Retina (tissue), 1 donor: ENCODE results near the gene LBP.
"Not testable (repeated sequence)": the region's sequence is repeated elsewhere in the genome, so short reads cannot be mapped to it uniquely, and the experiment has no call there.

Experiments used
- DNase-seq: peaks from one replicate; pipeline ENCODE4 v3.0.0-alpha.2; 2016

LBP gene

DNA sequence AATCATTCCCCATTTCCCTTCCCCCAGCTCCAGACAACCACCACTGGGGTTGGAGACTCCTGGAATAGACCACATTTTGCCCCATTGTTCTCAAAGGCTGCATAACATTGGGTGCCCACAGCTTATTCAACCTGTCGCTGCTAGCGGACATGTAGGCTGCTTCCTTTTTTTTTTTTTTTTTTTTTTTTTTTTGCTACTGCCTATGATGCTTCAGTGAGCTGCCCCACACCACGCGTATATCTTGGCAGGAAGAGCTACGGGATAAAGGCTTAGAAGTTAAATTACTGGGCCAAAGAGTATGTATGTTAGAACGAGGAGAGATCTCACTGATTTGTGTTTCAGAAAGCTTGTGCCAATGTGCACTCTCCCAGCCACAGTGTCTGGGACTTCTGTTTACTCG, 7.0 kb downstream of the LBP start:
- DNase-seq, result no peak

DNA sequence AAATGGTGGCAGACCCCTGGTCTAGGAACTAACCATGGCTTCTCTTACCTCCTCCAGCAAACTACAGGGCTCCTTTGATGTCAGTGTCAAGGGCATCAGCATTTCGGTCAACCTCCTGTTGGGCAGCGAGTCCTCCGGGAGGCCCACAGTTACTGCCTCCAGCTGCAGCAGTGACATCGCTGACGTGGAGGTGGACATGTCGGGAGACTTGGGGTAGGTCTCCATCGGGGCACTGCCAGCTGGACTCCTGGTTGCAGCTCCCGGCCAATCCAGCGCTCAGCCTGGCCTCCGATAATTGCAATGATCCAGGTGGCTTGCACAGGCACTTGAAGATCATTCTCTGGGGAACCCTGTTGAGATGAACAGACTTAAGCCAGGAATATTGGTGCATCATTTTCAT, 7.9 kb downstream of the LBP start:
- no peak for DNase-seq

DNA sequence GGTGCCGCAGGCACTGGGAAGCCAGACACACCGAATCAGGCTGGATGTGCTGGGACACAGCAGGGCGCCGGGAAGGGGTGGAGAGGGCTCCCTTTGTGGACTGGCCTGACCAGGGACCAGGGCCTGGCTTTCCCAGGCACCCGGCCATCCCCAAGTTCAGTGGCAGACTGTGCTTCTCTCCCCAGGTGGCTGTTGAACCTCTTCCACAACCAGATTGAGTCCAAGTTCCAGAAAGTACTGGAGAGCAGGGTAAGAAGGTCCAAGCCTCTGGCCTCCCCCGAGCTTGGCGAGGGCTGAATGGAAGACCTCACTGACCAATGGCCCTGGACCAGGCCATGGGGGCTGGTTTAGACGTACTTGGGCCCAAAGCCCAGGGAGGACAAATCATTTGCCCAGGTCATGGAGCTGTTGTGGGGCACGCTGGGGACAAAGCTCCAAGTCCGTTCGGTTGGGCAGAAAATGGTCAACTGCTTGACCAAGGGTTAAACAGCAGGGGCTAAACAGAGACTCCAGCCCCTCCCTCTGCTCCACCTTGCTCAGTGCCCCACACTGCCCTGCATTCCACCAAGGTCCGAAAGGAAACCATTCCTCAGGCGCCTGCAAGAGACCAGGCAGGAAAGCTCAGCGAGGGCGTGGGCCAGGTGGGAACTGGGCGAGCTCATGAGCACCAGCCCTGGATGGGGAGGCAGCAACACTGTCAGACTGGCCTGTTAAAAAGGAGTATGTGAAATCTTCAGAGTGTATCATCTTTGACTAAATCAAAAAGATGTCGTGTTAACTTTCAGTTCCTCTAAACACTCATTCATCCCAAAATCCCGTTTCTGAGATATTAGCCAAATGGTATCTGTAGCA, 9.1 kb downstream of the LBP start:
- DNase-seq, result no peak

DNA sequence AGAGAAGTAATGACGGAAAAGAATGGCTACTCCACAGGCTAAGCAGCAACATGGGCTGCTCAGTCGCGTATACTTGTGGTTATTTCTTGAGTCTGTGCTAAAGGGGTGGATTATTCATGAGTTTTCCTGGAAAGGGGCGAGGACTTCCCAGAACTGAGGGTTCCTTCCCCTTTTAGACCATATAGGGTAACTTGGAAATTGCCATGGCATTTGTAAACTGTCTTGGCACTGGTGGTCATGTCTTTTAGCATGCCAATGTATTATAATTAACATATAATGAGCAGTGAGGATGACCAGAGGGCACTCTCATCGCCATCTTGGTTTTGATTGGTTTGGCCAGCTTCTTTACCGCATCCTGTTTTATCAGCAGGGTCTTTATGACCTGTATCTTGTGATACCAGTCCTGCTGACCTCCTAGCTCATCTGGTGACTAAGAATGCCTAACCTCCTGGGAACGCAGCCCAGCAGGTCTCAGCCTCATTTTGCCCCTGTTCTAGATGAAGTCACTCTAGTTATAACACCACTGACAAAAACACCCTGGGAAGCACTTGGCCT, 11.4 kb downstream of the LBP start:
- DNase-seq, result no peak

DNA sequence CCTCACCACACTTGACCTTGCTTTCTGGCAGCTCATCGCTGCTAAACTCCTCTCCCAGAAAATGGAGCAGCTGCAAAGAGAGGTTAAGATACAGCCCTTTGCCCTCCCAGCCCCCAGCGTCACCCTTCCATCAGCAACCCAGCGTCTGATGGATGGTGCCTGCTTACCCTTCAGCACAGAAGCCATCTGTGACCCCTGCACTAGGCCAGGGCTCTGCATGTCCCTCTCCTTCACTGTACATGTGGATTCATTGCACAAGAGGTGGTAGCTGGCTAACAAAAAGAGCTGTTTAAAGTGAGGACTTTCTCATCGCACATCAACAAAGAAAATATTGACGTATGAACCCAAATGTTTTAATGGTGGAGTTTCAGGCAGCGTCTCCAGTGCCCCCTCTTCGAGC, 12.3 kb downstream of the LBP start:
- no peak for DNase-seq

DNA sequence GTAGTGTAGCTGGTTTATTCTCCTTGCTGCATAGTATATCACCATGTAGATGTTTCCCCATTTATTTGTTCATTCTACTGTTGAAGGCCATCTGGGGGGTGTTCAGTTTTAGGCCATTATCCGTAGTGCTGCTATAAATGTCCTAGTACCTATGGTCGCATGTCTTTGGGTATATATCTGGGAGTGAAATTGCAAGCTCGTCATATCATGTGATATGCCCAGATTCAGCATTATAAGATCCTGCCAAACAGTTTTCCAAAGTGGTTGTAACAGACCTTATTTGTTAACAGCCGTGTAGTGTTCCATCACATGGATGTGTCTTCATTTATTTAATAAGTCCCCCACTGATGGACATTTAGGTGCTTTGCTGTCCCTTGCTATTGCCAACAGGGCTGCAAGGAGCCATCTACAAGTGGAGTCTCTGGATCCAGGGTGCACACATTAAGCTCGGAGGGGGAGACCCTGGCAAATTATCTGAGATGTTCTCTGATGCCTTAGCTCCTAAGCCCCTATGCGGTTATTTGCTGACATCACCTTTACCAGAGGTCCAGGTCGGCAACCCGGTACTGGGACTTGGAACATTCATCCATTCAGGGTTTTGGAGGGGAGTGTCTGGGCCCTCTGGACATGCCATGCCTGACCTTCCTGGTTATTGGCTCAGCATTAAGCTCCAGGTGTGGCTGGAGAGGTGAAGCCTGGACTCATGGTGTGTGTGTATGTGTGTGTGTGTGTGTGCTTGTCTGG, 16.9 kb downstream of the LBP start:
- DNase-seq, result no peak

DNA sequence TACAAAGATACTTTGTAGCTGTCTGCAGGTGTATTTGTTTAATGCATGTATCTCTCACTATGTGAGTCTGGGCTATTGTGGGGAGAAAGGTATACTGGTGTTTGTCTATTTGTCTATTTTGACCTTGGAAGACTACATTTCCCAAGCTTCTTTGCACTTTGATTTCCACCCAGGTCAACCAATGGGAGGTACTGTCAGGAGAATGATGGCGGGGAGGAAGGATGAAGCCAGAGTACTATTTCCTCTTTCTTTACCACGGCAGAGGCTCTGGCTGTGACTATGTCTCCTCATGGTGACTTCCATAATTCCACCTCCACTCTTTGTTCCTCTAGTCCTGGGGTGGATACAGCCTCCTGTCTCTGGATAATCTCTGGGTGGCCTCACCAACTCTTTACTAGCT, 23.1 kb downstream of the LBP start:
- no peak for DNase-seq

DNA sequence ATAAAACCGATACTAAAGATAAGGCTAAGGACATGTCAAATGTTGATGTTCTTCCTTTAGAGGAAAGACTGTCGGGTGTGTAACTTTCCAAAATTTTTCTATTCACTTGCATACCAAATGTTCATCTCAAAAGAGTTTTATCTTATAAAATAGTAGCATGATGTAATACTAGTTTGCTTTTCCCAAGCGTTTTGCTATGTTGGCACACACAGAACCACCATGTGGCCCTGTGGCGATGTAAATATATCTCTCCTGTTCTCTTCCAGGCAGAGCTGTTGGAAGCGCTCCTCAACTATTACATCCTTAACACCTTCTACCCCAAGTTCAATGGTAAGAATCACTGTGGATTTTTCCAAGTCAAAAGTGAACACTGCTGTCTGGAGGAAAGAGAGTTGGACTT, 26.5 kb downstream of the LBP start:
- no peak for DNase-seq

DNA sequence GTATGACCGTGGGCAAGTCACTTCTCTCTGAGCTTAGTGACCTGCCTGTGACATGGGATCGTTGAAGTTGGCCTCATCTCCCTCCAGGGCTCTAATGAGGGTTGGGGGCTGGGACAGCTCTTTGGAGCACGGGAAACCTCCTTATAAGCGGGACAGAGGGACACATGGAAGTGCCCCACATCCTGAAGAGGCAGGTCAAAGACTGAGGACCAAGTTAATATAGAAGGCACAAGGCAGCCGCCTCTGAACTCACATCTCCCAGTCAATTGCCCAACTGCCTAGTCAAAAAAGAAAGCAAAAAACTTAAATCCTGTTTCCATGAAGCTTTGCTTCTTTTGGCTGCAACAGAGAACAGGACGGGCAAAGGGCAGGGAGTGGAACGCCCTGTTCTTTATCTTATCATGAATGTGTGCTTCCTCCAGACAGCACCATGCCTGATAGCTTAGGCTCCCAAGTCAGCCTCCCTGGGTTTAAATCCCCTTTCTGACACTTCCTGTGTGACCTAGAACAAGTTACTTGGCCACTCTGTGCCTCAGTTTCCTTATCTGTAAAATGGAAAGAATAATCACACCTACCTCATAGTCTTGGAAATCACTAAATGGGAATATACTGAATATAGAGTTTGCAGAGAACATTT, 27.1 kb downstream of the LBP start:
- no peak for DNase-seq

DNA sequence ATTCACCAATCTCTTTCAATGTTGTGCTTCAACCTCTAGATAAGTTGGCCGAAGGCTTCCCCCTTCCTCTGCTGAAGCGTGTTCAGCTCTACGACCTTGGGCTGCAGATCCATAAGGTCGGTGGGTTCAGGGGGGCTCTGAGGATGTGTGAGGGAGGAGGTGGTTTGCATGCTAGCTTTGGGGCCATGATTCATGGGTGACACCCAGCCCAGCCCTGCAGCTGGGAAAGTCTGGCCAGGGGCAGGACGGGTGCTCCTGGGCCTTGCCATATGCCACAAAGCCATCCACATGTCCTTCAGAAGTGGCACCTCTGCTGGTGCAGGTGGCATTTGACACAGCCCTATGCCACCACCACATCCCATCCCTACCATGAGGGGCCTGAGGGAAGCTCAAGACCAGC, 27.6 kb downstream of the LBP start:
- no peak for DNase-seq

DNA sequence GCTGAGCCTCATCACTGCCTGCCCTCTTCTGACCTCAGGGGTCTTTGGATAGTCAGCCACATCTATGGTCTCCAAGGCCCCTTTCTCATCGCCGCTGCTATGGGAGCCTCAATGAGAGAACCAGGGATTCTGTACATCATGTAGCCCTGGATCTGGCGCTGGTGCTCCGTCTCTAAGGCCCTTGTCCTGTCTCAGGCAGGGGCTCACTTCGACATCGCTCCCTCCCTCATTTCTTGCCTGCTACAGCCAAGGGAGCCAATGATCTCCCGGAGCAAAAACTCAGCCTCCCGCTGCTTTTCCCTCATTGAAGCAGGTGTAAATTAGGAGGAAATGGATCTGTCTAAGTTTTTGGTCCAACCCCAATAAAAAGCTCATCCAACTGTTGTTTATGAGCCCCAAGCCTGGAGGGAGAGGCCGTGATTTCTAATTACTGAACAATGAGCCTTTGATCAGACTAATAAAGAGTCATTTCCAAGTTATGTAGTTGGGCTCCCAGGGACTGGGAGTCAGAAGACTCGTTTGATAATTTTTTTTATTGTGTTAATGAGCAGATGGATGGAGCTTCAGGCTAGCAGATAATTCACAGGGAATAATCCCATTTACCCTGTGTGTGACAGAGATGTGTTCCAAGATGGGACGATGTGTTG, 30.9 kb downstream of the LBP start:
- no peak for DNase-seq

DNA sequence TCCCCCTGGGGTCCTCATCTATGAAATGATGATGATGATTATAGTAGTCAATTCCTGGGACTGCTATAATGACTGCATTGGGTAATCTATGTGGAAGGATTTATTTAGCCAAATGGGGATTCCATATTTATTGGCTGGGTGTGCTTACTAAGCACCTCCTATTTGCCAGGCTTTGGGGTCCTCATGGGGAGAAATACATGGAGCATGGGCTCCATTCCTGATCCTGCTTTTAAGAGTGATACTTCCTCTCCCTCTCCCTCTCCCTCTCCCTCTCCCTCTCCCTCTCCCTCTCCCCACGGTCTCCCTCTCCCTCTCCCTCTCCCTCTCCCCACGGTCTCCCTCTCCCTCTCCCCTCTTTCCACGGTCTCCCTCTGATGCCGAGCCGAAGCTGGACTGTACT, 31.6 kb downstream of the LBP start:
- DNase-seq, result not testable (repeated sequence)

DNA sequence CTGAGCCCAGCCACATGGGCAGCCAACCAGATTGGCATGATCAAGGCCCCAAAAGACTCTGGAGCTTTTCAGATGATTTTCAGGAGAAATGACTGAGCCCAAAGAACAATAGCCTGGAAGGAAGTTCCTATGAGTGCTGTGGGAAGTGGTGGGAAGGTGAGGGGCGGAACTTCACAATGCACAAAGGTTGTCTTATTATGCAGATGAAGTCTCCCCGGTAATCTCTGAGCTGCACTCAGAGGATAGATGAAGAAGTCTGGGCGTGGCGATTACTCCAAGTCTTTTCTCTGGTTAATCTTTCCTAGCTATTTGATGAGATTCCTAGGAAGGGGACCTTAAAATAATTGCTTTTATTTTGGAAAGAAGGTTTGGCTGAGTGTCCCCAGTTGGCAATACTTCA, 36.9 kb downstream of the LBP start:
- DNase-seq, result no peak

DNA sequence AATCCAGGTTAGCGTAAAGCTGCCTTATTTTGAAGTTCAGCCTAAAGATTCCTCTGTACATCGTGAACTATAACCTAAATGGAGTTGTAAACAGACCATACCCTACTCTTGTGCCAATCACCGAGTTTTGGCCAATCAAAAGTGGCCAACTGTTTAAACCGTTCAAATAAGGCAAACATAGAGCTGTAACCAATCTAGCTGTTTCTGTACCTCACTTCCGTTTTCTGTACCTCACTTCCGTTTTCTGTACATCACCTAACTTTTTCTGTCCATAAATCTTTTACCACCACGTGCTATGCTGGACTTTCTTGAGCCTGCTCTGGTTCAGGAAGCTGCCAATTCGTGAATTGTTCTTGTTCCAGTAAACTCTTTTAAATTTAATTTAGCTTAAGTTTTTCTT, 39.7 kb downstream of the LBP start:
- DNase-seq, result no peak

DNA sequence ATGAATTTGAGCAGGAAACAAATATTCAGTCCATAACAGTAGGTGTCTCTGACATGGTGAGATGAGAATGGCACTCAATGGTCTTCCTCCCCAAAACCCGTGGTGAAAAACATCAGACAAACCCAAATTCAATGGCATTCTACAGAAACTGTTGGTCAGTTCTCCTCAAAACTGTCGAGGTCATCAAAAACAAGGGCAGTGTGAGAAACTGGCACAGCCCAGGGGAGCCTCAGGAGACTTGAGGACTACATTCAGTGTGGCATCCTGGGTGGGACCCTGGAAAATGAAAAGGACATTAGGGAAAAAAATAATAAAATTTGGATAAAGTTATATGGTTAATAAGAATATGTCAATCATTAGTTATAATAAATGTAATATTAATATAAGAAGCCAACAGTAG, 40.6 kb downstream of the LBP start:
- no peak for DNase-seq

DNA sequence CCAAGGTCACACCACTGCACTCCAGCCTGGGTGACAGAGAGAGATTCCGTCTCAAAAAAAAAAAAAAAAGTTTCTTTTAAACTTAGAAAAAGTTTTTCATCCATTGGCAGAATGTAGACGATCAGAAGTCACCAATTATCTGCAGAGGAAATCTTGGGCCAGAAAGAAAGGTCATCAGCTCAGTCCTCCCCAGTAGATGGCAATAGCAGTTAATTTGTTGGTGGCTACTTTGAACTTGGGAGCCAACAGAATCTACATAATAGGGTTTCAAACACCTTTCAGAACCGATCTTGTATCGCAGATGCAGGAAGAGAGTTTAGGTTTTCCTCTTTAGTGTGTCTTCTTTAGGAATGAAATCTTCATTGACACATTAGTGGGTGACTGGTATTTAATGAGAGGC, 41.7 kb downstream of the LBP start:
- no peak for DNase-seq

DNA sequence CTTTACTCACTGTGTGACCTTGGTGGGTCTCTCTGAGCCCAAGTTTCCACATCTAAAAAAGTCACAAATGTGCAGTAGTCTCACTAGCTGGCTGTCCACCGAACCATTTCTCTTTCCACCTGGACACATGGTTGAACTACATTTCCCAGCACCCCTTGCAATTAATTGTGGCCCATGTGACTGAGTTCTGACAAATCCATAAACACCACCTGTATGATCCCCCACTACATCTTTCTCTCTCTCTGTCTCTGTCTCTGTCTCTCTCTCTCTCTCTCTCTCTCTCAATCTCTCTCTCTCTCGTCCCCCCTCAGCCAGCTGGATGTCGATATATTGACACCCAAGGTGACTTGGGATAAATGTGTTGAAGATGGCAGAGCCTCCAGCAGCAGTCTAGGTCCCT, 46.1 kb downstream of the LBP start:
- DNase-seq, result no peak

DNA sequence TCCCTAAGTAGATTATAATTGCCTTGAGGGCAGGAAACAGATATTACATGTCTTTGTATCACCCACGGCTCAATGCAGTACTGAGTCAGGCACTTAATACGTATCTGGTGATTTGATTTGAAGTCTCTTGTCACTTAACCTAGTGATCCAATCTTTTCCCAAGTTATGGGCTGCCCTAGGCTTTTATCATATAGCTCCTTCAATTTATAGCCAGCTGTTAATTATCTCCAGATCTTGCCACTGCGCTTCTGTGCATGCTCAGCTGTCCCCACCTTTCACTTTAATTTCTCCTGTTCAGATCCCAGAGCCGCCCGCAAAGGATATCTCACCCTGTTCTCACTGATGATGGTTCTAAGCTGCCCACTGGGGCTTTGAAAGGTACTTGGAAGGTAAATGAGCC, 47.0 kb downstream of the LBP start:
- DNase-seq, result no peak

DNA sequence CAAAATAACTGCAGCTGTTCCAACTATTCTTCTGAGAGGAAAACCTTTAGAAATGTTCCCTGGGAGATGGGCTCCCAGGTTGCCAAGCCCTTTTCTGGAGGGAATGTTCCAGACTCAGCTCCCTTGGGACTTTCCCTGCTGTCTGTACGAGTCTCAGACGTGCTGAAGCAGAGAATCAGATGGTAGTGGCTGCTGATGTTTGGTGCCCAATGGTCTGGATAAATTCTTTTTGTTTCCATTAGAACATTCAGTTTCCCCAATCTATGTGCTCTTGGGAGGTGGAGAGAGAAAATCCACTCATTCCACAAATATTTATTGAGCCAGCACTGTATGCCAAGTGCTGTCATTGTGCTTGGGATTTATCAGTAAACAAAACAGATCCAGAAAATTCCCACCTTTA, 48.9 kb downstream of the LBP start:
- no peak for DNase-seq

DNA sequence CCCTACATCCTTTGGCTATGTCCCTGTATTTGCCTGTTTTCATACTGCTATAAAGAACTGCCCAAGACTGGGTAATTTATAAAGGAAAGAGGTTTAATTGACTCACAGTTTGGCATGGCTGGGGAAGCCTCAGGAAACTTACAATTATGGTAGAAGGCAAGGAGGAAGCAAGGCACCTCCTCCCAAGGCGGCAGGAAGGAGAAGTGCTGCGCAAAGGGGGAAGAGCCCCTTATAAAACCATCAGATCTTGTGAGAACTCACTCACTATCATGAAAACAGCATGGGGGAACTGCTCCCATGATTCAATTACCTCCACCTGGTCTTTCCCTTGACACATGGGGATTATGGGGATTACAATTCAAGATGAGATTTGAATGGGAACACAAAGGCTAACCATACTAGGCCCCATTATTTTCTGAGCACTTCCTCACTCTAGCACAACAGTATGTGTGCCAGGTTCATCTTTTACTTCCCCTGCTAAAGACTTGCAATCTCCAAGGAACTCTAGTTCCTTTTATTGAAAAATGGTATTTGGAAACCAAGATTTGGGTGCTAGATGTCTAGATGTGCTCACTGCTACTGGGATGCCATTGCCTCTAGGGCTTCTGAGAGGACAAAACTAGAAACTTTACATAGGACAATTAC, 49.6 kb downstream of the LBP start:
- not testable (repeated sequence) for DNase-seq

DNA sequence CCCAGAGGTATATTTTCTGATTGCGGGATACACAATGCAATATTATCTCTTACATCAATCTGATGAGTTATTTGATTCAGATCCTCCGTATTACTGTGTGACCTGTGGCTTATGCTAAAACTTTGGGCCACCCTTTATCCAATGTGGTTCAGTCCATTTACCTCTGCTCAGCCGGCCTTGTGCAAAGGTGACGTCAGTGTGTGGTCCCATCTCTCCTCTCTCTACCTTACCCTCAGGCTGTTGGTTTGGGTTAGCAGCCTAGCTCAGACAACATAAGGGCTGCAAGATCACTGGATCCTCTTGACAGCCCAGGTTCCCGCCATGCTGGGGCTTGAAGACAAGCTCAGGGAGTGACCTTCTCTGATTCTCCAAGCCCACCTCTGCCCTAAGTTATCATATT, 55.8 kb downstream of the LBP start:
- DNase-seq, result no peak

DNA sequence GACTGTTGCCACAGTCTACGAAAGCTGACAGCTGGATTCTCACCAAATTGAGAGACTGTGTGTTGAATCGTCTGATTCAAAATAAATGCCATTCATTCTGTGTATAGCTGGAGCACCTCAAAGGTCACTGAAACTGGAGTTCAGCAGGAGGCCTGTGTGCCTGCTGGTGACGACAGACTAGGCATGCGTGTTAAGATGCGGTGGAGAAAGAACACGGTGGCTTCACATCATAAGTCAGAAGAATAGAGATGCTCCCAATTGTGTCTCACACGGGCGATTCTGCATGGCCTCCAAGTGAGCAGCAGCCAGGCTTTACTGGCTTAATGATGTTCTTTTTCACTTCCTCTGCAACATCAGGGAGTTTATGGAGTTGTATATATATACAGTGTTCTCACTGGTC, 56.5 kb downstream of the LBP start:
- no peak for DNase-seq

DNA sequence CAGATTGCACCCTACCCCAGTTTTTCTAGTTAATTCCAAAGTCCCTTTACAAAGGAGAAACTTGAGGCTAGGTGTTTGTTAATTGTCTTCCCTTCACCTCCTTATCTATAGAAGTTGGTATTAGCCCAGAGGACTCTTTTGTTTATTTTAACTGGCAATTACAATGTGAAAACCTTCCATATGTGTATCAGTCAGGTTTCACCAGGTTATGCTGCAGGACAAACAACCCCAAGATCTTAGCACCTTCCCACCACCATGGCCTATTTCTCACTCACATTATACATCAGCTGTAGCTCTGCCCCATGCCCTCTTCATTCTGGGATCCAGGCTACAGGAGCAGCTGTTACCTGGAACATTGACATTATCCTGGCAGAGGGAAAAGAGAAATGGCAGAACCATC, 57.7 kb downstream of the LBP start:
- DNase-seq, result no peak
